H7 (cell line): ENCODE results near the gene TXNL4A. TPM values are rescaled to one million over a fixed set of nuclear protein-coding genes. Genes with fewer than 3 reads are reported as not detected.
"Not testable (repeated sequence)": the region's sequence is repeated elsewhere in the genome, so short reads cannot be mapped to it uniquely, and the experiment has no call there.

Source experiments
- DNase-seq: peaks from one replicate; pipeline ENCODE4 v3.0.0; 2012
- H3K27me3 ChIP-seq: 2 replicates; pipeline ENCODE4 v1.6.0; 2011; ENCODE audit warnings: mild to moderate bottlenecking, low read length; ENCODE audit not compliant: control insufficient read depth, insufficient read depth
- H3K36me3 ChIP-seq: replicated peaks from 2 replicates; pipeline ENCODE4 v1.5.1; 2011; ENCODE audit warnings: low read length; ENCODE audit not compliant: control insufficient read depth, insufficient read depth
- H3K4me3 ChIP-seq: 2 replicates; pipeline ENCODE4 v1.5.1; 2011; ENCODE audit warnings: low read depth, mild to moderate bottlenecking, control low read depth, low read length, moderate library complexity; ENCODE audit not compliant: insufficient read depth
- total RNA-seq: library from RNA; depleted of rRNA; stranded (reverse); fragments of >200 nt; shearing (Covaris generic); gene quantifications from 2 replicates; pipeline ENCODE4 v1.2.3, GENCODE V29; 2014

TXNL4A gene
- total RNA-seq, 1 experiment from 2014 or later, result 98.4 TPM

GRCh38 chr18:80009661-80010550 is 21.5 kb upstream of the TXNL4A start:
- DNase-seq, result no peak
- Histone ChIP-seq H3K4me3 (no peak overlapping the region), H3K36me3 (no peaks in the 10 kb centered on the region), H3K27me3 (no peaks in the 10 kb centered on the region)

DNA sequence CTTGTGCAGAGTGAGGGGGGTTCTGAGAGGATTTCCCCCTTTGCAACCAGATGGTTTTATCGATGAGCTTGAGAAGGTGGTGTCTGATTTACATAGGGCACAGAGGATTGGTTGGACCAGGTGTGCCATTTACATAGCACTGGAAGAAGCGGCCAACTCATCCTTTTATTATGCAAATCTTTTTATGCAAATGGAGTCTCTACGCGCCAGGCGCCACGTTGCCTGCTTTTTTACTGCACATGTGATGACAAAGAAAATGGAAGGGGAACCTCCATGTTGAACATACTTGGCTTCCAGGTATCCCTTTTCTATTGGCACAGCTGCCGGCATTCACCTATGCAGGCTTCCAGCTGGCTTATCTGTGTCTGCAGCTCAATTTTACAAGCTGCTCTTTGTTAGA is 18.4 kb upstream of the TXNL4A start:
- no peaks in the 10 kb centered on the region for H3K36me3 ChIP-seq
- H3K4me3 ChIP-seq, result no peak overlapping the region
- DNase-seq, result peak; percentile 49
- H3K27me3 ChIP-seq, result no peaks in the 10 kb centered on the region

DNA sequence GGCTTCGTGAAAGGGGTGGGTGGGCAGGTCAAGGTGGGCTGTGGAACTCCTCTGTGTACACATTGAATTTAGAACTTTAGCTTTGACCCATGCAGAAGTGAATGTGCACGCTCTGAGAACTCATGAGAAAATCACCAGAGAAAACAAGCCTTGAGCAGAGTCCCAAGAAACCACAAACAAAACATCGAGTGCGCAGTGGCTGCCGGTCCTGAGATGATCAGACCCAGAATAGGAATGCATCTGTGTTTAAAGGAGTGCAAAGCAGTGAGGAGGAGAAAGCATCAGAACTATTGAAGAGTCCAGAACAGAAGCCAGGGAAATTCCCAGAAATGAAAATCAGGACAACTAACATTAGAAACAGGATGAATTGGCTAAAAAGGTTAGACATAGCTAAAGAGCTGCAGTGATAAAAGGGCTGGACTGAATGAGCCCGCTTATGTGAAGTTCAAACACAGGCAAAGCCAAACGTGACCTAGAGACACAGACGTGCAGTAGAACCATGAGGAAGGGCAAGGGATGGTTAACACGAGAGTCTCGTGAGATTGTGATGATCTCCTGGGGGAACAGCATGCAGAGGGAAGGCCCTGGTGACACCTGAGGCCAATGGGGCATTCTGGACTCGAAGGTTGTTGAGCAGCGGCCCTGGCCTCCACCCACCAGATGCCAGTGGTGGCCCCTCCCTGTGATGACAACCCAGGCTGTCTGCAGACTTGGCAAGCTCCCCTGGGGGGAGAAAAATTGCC is 16.4 kb upstream of the TXNL4A start:
- no peak overlapping the region for H3K4me3 ChIP-seq
- H3K36me3 ChIP-seq, result no peaks in the 10 kb centered on the region
- no peaks in the 10 kb centered on the region for H3K27me3 ChIP-seq
- no peak for DNase-seq

GRCh38 chr18:80002468-80002867 is 14.1 kb upstream of the TXNL4A start:
- Histone ChIP-seq H3K36me3 (no peaks in the 10 kb centered on the region), H3K27me3 (no peaks in the 10 kb centered on the region), H3K4me3 (no peak overlapping the region)
- DNase-seq, result no peak

GRCh38 chr18:80000877-80001276 is 12.5 kb upstream of the TXNL4A start:
- no peak for DNase-seq
- no peak overlapping the region for H3K4me3 ChIP-seq
- no peaks in the 10 kb centered on the region for H3K27me3 ChIP-seq
- no peaks in the 10 kb centered on the region for H3K36me3 ChIP-seq

DNA sequence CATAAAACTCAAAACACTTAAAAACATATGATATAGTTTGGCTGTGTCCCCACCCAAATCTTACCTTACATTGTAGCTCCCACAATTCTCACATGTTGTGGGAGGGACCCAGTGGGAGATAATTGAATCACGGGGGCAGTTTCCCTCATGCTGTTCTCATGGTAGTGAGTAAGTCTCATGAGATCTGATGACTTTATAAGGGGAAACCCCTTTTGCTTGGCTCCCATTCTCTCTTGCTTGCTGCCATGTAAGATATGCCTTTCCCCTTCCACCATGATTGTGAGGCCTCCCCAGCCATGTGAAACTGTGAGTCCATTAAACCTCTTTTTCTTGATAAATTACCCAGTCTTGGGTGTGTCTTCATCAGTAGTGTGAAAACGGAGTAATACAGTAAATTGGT is 11.3 kb upstream of the TXNL4A start:
- not testable (repeated sequence) for H3K36me3 ChIP-seq, DNase-seq, H3K27me3 ChIP-seq, H3K4me3 ChIP-seq

DNA sequence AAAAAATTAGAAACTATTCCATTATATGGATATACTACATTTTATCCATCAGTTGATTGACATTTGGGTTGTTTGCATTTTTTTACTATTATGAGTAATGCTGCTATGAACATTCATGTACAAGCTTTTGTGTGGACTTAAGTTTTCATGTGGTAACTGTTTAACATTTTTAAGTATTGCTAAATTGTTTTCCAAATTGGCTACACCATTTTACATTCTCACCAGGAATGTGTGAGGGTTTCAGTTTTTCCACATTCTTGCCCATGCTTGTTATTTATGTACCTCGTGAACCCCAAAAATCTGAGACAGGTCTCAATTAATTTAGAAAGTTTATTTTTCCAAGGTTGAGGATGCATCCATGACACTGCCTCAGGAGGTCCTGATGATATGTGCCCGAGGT is 3.1 kb upstream of the TXNL4A start:
- H3K36me3 ChIP-seq, result no peaks in the 10 kb centered on the region; the same call in 1 of the 2 replicates
- no peak for DNase-seq
- H3K27me3 ChIP-seq, result no peaks in the 10 kb centered on the region
- H3K4me3 ChIP-seq, result no peak overlapping the region

DNA sequence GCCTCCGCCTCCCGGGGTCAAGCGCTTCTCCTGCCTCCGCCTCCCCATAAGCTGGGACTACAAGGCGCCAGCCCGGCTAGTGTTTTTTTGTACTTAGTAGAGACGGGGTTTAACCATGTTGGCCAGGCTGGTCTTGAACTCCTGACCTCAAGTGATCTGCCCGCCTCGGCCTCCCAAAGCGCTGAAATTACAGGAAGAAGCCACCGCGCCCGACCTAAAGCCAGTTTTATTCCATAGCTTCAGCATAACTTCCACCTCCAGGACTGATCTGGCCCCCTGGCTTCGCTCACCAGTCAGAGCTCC is 783 bp upstream of the TXNL4A start:
- Histone ChIP-seq H3K27me3 (no peaks in the 10 kb centered on the region), H3K4me3 (peak overlapping the region; percentile 97), H3K36me3 (peaks cover 7% of the 10 kb centered on the region)
- DNase-seq, result no peak

DNA sequence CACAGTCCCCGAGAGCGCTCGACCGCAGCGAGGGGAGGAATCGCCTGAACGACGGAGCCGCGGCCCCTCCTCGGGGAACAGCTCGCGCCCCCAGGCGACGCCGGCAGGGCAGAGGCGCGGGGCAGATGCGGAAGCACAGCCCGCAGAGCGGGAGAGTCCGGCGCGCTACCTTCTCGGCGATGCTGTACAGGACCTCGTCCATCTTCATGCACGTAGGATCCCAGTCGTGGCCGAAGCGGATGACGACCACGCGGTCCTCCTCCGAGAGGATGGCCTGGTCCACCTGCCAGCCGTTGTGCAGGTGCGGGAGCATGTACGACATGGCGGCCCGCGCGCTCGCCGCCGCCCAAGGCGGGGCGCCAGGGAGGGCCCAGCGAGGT is 302 bp downstream of the TXNL4A start:
- Histone ChIP-seq H3K4me3 (peak overlapping the region; percentile 97), H3K27me3 (no peaks in the 10 kb centered on the region), H3K36me3 (peaks cover 7% of the 10 kb centered on the region)
- no peak for DNase-seq

- Histone ChIP-seq H3K4me3 (peak overlapping the region; percentile 97), H3K27me3 (no peaks in the 10 kb centered on the region), H3K36me3 (peaks cover 7% of the 10 kb centered on the region)
- DNase-seq, result no peak
Observed at GRCh38 chr18:79987566-79987965, 797 bp downstream of the TXNL4A start.

DNA sequence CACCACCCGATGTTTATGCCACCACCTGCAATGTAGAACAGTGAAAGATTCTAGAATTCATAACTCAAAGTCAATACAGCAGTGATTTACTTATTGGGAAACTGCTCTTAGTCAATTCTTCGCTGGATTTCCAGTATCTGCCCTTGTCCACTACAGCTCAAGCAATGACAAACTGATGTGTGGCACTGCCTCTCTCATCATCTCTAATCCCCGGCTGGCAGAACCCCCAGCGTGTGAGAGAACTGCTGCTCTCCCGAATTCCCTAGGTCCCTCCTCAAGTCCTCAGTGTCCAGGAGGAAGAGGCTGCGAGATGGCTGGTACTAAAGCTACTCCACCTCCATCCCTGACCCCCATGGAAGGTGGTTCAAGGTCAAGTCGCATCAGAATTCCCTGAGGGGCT is 1.6 kb downstream of the TXNL4A start:
- no peak for DNase-seq
- Histone ChIP-seq H3K36me3 (peaks cover 7% of the 10 kb centered on the region), H3K27me3 (no peaks in the 10 kb centered on the region), H3K4me3 (no peak overlapping the region)

GRCh38 chr18:79985172-79985571 is 3.2 kb downstream of the TXNL4A start:
- Histone ChIP-seq H3K36me3 (peaks cover 7% of the 10 kb centered on the region), H3K4me3 (no peak overlapping the region), H3K27me3 (no peaks in the 10 kb centered on the region)
- DNase-seq, result no peak

DNA sequence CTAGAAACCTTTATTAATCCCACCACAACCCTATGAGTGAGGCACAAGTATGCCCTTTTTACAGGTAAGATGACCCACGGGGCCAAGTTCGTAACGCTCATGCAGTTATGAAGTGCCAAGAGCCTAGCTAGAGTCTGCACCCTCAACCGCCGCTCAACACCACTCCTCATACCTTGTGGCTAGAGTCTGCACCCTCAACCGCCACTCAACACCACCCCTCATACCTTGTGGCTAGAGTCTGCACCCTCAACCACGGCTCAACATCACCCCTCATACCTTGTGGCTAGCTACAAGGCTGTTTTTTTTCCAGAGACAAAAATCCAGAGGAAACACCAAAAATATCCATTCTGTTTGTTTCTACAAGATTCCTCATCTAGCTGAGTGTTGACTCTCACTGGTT is 4.6 kb downstream of the TXNL4A start:
- H3K36me3 ChIP-seq, result peaks cover 7% of the 10 kb centered on the region
- no peak overlapping the region for H3K4me3 ChIP-seq
- no peaks in the 10 kb centered on the region for H3K27me3 ChIP-seq
- no peak for DNase-seq

DNA sequence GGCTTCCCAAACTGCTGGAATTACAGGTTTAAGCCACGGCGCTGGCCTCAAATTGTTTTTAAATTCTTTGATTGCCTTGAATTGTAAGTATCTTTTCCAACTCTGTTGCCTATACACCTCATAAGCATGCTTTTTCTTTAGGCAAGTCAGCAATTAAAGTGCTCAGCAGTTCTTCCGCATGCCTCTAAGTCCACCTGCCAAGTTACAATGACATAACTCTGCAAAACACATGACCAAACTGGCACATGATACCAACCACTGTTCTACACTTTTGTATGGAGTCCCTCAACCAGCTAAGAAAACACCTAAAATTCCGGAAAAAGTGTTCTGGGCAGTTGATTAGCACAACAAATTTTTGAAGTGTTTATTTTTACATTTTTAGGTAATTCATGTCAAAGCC is 5.1 kb downstream of the TXNL4A start:
- no peaks in the 10 kb centered on the region for H3K27me3 ChIP-seq
- DNase-seq, result no peak
- peaks cover 7% of the 10 kb centered on the region for H3K36me3 ChIP-seq
- H3K4me3 ChIP-seq, result no peak overlapping the region

DNA sequence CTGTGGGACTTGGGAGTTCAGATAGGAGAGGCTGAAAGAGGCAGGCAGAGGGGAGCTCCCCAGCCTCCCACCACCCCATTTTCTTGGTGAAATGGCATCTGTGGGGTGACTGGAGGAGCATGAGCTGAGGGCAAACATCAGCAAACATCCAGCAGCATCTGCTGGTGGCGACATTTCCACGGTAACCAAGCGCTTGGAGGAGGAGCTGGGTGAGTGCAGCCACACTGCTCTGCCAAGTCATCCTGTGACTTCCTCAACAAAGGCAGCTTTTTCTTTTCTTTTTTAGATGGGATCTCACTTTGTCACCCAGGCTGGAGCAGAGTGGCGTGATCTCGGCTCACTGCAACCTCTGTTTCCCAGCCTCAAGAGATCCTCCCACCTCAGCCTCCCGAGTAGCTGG is 5.6 kb downstream of the TXNL4A start:
- H3K27me3 ChIP-seq, result no peaks in the 10 kb centered on the region
- DNase-seq, result no peak
- H3K4me3 ChIP-seq, result no peak overlapping the region
- peaks cover 7% of the 10 kb centered on the region for H3K36me3 ChIP-seq
